Measurements from ENCODE around the gene AWAT2.

The AWAT2 gene

DNA sequence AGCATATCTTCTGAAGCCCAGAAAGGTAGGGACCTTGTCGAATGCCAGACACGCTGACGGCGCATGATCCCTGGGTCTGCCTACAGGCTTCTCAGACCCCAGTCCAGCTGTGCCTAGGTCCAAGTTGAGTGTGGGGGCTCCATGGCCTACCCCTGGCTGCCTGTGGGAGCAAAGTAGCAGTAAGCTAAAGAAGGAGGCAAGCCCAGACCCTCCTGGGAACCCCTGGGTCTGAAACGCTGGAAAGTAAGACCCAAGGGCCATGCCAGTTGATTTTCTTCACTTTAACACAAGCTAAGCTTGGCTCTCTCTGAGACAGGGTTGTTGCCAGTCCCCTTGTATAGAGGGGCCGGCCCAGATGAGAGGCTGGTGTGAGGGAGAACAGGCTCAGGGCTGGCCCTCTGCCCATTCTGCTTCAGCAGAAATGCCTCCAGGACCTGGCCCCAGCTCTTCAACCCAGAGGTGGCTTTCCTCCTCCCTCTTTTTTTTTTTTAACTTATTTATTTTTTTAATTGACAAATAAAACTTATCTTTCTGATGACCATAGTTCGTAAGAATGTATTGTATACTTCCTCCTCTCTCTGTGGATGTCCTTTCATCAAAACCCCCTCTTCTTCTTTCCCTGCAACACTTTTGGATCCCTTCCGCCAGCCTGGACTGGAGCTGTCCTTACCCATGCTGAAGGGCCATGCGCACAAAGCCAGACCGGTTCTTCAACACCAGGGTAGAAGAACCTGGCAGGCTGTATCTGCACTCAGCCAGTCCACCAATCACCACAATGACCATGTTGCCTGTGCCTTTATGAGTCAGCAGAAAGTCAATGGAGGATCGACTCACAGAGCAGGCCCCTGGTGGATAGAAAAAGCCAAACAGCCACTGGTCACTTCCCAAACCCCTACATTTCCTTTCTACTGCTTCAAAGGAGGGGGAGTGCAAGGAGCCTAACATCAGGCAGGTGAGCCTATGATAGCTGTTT lies 7.1 kb downstream of the AWAT2 start:
- no peaks in the 10 kb centered on the region for H3K27me3 ChIP-seq (ENCODE audit: insufficient read depth, low read length)
- no peaks in the 10 kb centered on the region for H3K4me1 ChIP-seq (ENCODE audit: insufficient read depth, low read length, severe bottlenecking)
- H3K36me3 ChIP-seq (ENCODE audit: insufficient read depth, low read length) = no peaks in the 10 kb centered on the region
- H3K9me3 ChIP-seq (ENCODE audit: low read length) = no peaks in the 10 kb centered on the region
- no peaks in the 10 kb centered on the region for H4K20me1 ChIP-seq (ENCODE audit: insufficient read depth, low read length)
- no peak overlapping the region for H2AFZ ChIP-seq (ENCODE audit: low read length)
- no peaks in the 10 kb centered on the region for H3K9me2 ChIP-seq (ENCODE audit: low read depth, low read length)
- H3K4me2 ChIP-seq (ENCODE audit: low read length) = no peak overlapping the region
- no peaks in the 10 kb centered on the region for H3F3A ChIP-seq (ENCODE audit: insufficient read depth, low read length)
- H3K4me3 ChIP-seq (ENCODE audit: low read depth, low read length, poor library complexity, severe bottlenecking) = no peak overlapping the region
- no peak overlapping the region for H3K27ac ChIP-seq (ENCODE audit: low read depth, low read length, poor library complexity, severe bottlenecking)
- no peaks in the 10 kb centered on the region for H3K79me2 ChIP-seq (ENCODE audit: insufficient read depth, low read length)
- no peak for TF ChIP-seq CTCF (IDR thresholded peaks at IDR 0.05; ENCODE audit: low read length)
- TF ChIP-seq EZH2 (IDR thresholded peaks at IDR 0.05; ENCODE audit: borderline replicate concordance, low read length) = no peak
- H3K9ac ChIP-seq (ENCODE audit: low read length) = no peak overlapping the region

GRCh38 chrX:70041993-70042392 lies 7.7 kb downstream of the AWAT2 start:
- TF ChIP-seq EZH2 (IDR thresholded peaks at IDR 0.05; ENCODE audit: borderline replicate concordance, low read length) (no peak), CTCF (IDR thresholded peaks at IDR 0.05; ENCODE audit: low read length) (no peak)
- H3K9ac ChIP-seq (ENCODE audit: low read length) = no peak overlapping the region
- H3K9me3 ChIP-seq (ENCODE audit: low read length) = no peaks in the 10 kb centered on the region
- no peaks in the 10 kb centered on the region for H3K79me2 ChIP-seq (ENCODE audit: insufficient read depth, low read length)
- H3K9me2 ChIP-seq (ENCODE audit: low read depth, low read length) = no peaks in the 10 kb centered on the region
- H3K27me3 ChIP-seq (ENCODE audit: insufficient read depth, low read length) = no peaks in the 10 kb centered on the region
- no peak overlapping the region for H3K27ac ChIP-seq (ENCODE audit: low read depth, low read length, poor library complexity, severe bottlenecking)
- H3K4me1 ChIP-seq (ENCODE audit: insufficient read depth, low read length, severe bottlenecking) = no peaks in the 10 kb centered on the region
- no peak overlapping the region for H3K4me3 ChIP-seq (ENCODE audit: low read depth, low read length, poor library complexity, severe bottlenecking)
- no peaks in the 10 kb centered on the region for H4K20me1 ChIP-seq (ENCODE audit: insufficient read depth, low read length)
- H2AFZ ChIP-seq (ENCODE audit: low read length) = no peak overlapping the region
- H3K36me3 ChIP-seq (ENCODE audit: insufficient read depth, low read length) = no peaks in the 10 kb centered on the region
- H3K4me2 ChIP-seq (ENCODE audit: low read length) = no peak overlapping the region
- no peaks in the 10 kb centered on the region for H3F3A ChIP-seq (ENCODE audit: insufficient read depth, low read length)

GRCh38 chrX:70039758-70040157 lies 10.0 kb downstream of the AWAT2 start:
- Histone ChIP-seq H2AFZ (ENCODE audit: low read length) (no peak overlapping the region), H3K9ac (ENCODE audit: low read length) (no peak overlapping the region), H3K4me3 (ENCODE audit: low read depth, low read length, poor library complexity, severe bottlenecking) (no peak overlapping the region), H3K79me2 (ENCODE audit: insufficient read depth, low read length) (no peaks in the 10 kb centered on the region), H3K27ac (ENCODE audit: low read depth, low read length, poor library complexity, severe bottlenecking) (no peak overlapping the region), H3K27me3 (ENCODE audit: insufficient read depth, low read length) (no peaks in the 10 kb centered on the region), H4K20me1 (ENCODE audit: insufficient read depth, low read length) (no peaks in the 10 kb centered on the region), H3K9me3 (ENCODE audit: low read length) (no peaks in the 10 kb centered on the region), H3K4me2 (ENCODE audit: low read length) (no peak overlapping the region), H3K9me2 (ENCODE audit: low read depth, low read length) (no peaks in the 10 kb centered on the region), H3K4me1 (ENCODE audit: insufficient read depth, low read length, severe bottlenecking) (no peaks in the 10 kb centered on the region), H3K36me3 (ENCODE audit: insufficient read depth, low read length) (no peaks in the 10 kb centered on the region), H3F3A (ENCODE audit: insufficient read depth, low read length) (no peaks in the 10 kb centered on the region)
- TF ChIP-seq CTCF (IDR thresholded peaks at IDR 0.05; ENCODE audit: low read length) = no peak
- no peak for TF ChIP-seq EZH2 (IDR thresholded peaks at IDR 0.05; ENCODE audit: borderline replicate concordance, low read length)

Data from OCI-LY1 (cell line).